HUDEP-2 (cell line): Measurements from ENCODE around the gene NISCH.

Experiments
- DNase-seq, 76 experiments: peaks; one replicate each; lab custom pipeline; 2025; ENCODE audit not compliant: unreplicated experiment in 76 of 76; lab: John Stamatoyannopoulos, UW

The NISCH gene

DNA sequence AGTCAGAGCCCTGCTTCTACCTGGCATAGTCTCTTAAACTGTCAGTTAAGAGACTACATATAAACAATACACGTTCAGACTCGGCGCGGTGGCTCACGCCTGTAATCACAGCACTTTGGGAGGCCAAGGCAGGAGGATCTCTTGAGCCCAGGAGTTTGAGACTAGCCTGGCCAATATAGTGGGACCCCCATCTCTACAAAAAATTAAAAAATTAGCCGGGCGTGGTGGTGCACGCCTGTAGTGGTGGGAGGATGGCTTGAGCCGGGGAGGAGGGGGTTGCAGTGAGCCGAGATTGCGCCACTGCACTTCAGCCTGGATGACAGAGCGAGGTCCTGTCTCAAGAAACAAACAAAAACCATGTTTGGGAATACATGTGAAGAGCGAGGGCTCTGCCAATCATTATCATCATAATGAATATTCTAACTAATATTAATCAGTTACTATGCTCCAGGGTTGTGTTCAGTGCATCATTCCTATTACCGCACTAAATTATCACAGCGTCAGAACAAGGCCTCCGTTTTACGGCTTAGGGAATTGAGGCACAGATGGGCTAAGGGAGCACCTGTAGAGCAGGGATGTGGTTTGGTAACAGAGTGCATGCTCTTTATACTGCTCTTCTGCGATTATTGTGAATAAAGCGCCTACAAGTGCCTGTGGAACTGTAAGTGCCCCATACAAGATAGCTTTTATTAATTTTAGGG, 80.2 kb downstream of the NISCH start:
- no peak for DNase-seq

- DNase-seq = no peak
Measured at GRCh38 chr3:52536112-52536368, 80.6 kb downstream of the NISCH start.

DNA sequence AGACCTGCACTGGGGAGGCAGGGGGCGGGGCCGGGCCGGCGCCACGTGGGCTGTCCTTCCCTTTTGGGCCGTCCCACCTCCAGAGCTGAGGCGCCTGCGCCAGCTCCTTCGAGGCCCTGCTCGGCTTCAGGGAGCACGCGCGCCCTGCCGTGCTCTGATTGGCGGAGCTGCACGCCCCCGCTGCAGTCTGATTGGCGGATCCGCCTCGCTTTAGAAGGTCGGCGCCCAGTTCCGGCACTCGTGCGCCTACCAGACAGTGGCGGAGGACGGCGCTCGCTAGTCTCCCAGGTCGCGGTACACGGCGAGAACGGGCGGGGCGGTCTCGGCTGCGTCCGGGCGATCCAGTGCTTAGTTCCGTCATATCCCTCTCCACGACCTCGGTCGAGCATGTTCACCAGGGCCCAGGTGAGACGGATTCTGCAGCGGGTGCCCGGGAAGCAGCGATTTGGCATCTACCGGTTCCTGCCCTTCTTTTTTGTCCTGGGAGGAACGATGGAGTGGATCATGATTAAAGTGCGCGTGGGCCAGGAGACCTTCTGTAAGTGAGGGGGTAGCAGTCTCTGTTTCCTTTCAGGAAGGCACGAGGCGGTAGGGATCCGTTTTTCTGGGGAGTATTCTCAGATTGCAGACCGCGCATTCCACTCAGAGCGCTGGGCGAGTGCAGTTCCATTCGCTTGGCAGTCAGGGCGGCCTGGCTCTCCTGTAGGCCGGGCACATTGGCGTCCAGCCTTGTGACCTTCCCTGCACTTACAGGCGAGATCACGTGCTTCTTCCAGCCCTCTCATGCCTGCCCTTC, 81.2 kb downstream of the NISCH start, which contains the start of gene UQCC5:
Gene UQCC5 (plus strand): TSS at position 237 of the 796 bp plus-strand sequence. CDS start 151 bp downstream, at position 388.
- peak in 75 of 76 experiments; percentile 76 to 99 (median 96) for DNase-seq

- DNase-seq = peak in 30 of 76 experiments; percentile 21 to 80 (median 56)
Measured at GRCh38 chr3:52537165-52537620, 81.8 kb downstream of the NISCH start.

GRCh38 chr3:52537726-52538421, 82.5 kb downstream of the NISCH start:
- no peak for DNase-seq

DNA sequence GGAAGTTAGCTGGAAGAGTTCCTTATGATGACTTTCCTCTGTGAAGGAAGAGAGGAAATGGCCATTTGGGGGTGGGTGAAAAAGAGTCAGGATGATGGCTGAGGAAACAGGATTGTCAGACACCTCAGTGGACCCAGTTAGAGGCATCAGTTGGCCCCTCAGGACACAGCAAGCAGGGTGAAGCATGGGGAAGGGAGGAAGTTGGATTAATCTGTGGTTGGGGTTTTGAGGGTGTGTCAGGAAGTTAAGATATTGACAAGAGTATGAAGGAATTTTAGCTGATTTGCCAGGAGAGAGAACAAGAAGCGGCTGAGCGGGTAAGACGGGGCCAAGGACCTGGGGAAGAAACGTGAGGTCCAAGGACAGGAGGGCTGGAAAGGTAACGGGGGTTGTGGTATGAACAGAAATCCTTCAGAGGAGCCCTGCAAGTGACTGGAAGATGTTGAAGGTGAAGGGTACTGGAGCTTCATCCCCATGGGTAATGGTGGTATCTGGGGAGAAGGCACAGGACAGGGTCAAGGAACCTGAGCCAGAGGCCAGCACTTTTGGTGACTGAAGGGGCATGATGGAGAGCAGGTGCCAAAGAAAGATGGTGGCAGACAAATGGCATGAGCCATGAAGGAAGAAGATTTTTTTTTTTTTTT, 83.7 kb downstream of the NISCH start:
- DNase-seq = no peak

- DNase-seq = no peak
Measured at GRCh38 chr3:52541050-52541449, 85.6 kb downstream of the NISCH start.
